GM21576 (cell line): ENCODE results near the gene RILP.

Experiments used
- ATAC-seq: cut with Tn5 transposase; IDR thresholded peaks from one replicate; pipeline ENCODE4 v1.9.1; 2021; ENCODE audit warnings: mild to moderate bottlenecking, moderate library complexity; ENCODE audit not compliant: unreplicated experiment

The RILP gene

DNA sequence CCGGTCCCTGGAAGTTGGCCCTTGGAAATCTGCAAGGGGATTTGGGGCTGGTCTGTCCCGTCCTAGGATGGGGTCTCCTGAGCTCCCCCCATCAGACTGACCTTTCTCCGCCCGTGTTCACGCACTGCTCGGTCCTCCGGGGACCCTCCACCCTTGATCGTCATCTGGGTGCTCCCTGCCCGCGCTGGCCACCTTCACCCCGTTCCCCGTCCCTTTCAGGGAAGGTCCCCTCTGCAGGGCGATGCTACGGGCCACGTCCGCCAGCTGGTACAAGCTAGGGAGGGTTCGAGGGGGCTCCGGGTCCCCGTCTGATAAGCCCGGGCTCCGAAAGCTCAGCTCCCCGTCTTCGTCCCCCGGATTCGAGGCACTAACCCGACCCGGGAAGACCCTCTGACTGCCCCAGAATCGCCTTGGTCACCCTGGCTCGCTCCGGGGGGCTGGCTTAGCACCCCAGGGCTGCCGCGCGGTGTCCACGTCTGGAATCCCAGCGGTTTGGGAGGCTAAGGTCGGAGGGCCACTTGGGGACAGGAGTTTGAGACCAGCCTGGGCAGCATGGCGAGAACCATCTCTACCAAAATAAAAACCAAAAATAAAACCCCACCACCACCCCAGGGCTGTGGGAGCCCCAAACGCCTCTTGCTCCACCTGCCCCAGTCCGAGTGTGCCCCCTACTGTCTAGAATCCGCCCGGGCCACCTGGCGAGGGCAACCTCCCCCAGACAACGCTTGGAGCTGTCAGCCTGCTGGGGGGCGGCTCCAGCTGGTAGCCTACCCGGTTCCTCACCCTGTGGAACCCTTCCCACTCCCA lies 20.0 kb downstream of the RILP start:
- no peak for ATAC-seq

DNA sequence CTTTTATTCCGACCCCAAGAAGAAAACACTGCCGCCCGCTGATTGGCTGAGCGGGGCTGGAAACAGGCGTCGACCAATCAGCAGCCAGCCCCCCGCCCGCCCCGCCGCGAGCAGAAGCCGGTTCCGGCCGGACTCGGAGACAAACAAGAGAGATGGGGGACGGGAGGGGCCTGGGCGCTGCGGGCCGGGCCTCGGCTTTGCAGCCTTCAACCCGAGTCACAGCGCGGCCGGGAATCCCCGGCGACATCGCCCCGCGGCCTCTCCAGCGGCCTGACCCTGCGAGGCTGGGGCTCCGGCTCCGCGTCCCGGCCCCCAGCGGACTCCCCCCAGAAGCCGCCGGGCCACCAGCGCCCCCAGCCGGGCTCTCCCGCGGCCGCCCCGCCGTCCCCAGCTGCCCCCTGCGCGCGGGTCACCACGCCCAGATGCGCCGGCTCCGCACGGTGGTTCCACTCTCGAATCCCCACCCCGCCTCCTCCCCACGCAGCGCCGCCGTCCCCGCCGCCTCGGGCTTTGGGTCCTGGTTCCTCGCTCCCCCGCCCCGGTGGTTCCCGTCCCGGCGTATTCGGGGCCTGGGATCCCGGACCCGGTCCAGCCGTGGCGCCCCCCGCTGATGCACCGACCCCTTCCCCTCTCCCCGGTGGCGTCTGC lies 20.7 kb downstream of the RILP start:
- ATAC-seq = peak; percentile 42

DNA sequence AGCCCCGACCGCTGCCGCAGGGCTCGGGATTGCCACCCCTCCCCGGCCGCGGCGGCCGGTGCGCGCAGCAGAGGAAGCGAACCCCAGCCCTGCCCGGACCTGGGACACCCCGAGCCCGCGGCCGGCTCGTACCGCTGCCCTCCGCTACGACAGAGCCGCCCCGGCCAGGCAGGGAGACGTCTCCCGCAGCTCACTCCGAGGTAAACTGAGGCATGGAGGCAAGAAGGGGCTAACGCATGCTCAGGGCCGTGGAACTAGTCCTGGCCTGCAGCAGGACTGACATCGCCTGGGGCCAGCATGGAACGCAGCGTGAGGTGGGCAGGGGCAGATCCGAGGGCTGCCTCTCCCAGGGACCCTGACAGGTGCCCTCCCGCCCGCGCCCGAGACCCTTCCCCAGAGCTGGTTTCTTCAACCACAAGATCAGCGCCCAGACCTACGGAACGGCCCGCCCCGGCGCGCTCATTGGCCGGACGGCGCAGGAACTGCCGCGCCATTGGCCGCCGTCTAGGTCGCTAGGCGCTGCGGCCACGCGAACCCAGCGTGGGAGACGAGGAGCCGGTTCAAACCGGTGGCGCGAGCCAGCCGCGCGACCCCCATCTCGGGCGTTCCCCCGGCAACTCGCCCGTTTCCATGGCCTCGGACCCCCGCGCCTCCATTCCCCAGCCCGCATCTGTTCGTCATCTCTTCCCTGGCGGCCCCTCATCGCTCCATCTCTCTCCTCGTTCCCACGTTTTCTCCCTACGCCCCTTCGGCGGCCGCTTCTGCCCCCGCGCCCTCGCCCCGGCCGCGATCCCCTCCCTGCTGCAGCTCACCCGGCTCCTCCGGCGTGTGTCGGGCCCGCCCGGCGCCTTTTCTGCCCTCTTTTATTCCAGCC lies 21.4 kb downstream of the RILP start, which contains the start of gene SLC43A2:
Gene SLC43A2 (minus strand): TSS at position 853 of the 874 bp plus-strand sequence. CDS start 960 bp downstream, outside the sequence.
- peak; percentile 50 for ATAC-seq

DNA sequence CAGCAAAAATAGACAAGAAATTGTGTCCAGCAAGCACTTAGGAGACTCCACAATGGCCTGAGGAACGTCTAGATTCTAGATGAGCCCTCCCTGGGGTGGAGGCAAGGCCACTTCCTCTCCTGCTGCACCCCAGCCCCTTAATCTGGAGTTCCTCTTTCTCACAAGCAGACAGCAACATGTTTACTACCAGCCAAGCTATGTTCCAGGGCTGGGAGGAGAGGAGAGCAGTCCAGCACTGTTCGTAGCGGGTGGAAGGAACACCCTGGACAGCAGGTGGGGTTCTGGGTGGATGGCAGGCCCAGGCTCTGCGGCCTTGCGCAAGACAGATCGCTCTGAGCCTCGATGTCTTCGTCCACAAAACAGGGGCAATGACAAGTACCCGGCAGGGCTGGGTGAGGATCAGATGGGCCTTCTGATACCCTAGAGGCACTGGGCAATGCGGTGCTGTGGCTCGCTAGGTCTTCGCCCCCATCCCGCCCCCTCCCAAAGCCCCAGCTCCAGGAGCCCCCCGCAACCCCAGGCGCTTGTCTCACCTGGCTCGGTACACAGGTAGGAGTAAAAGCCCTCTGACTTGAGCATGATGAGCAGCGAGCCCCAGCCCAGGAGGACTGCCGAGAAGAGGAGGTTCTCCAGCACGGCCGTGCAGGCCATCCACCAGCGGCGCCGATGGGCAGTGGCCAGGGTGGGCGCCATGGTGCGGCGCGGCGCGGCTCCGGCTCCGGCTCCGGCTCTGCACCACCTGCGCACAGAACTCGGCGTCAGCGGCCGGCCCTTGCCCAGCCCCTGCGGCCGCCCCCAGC lies 22.3 kb downstream of the RILP start:
- ATAC-seq = no peak

DNA sequence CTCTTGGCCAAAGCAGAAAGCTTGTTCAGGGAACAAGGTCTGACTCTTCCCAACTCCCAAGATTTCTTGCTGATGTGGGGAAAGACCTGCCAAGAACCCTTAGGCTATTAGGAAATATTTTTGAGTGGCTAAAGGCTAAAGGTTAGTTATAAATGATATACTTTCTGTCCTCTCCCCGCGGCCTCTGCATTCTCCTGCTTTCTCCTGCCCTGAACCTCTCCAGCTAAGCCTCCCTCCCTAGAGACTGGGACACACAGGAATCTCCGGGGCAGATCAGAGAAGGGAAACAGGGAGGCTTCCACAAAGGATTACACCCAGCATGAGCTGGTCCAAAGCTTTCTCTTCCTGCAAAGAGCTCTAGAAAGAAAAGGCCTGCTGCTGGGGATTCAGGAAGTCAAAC lies 23.3 kb downstream of the RILP start:
- no peak for ATAC-seq

DNA sequence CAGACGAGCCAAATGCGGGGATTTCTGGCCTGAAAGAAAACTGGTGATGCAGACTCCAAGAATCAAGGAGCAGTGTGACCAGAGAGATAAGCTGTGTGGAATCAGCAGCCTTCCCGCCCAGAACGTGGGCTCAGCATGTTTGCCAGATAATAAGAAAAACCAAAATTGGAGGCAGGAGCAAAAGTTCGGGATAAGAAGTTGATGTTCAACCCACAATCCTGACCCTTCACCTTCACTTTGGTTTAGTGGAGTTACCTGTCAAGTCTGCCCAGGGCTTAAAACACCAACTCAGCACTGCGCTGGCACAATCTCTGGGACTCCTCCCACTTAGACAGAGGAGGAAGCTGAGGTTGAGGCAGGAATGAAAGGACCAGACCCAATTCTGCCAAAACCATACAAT lies 24.1 kb downstream of the RILP start:
- no peak for ATAC-seq

DNA sequence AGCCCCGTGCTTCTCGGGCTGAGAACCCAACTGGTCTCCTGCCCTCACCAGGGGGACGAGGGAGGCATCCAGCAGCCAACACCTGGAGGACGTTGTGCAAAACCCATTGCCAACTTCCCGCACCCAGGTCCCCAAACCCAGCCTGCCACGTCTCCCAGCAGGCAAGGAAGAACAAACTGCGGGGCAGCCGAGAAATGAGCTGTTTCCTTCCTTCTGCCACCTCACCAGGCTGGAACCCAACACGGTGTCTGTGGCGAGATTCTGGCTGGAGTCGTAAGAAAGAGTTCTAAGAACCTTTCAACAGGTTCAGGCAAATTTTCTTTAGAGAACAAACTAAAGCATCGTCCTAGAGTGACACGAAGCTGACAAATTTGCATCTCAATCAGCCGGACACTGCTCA lies 24.6 kb downstream of the RILP start:
- no peak for ATAC-seq

DNA sequence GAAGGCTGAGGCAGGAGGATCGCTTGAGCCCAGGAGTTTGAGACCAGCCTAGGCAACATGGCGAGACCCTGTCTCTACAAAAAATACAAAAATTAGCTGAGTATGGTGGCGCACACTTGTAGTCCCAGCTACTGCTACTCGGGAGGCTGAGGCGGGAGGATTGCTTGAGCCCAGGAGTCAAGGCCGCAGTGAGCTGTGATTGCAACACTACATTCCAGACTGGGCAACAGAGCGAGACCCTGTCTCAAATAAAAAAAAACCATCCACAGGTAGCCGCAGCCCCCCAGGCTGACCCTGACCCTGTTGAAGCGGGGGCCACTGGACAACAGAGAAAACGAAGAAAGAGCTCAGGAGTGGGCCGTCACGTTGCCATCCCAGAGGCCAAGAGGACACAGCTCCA lies 25.0 kb downstream of the RILP start:
- no peak for ATAC-seq

DNA sequence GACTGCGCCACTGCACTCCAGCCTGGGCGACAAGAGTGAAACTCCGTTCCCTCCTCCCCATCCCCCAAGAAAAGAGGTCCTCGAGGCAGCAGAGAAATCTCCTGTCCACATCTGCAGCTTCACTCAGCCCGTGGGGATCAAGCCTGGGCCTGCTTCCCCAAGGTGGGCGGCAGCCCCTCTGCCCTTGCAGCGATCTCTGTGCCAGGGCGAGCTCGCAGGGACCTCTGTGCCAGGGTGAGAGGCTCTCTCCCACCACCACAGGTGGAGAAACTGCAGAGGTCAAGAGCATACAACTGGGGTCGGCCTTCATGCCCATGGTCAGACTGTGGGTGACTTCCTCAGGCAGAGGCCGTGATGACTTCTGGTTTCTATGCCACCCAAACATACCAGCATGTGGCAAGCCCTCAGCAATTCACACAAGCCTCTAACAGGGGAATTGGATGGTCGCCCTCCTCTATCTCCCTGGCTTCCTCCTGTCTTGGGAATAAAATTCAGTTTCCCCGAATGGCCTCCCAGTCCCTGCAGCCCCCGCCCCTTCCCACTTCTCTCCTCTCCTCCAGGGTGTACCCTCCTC lies 26.5 kb downstream of the RILP start:
- no peak for ATAC-seq

DNA sequence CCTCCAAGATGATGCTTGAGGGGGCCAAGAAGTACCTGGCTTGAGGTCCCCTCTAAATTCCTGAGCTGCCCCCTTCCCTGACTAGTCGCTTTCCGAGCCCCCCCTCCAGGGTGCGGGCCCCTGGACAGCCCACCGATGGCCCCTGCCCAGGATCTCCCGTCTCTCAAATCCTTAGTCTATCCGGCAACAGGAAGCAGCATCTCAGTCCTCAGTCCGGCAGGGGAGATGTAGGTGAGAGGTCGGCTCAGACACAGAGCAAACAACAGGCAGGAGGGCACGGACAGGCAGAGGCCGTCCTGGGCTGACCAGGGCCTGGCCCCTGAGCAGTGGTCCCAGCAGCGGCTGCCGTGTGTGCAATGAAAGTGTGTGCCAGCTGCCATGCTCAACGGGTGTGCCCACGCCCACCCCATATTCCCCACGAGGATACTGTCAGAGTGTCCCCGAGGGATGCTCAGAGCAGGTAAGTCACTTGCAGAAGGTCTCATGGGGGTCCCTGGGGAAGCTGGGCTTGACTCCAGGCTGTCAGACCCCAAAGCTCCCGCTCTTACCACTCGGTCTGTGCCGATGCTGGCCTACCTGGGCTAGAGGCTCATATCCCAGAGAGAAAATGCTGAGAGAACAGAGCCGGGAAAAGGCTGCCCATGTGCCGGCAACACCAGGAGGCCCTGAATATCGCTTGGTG lies 28.3 kb downstream of the RILP start:
- ATAC-seq = no peak

DNA sequence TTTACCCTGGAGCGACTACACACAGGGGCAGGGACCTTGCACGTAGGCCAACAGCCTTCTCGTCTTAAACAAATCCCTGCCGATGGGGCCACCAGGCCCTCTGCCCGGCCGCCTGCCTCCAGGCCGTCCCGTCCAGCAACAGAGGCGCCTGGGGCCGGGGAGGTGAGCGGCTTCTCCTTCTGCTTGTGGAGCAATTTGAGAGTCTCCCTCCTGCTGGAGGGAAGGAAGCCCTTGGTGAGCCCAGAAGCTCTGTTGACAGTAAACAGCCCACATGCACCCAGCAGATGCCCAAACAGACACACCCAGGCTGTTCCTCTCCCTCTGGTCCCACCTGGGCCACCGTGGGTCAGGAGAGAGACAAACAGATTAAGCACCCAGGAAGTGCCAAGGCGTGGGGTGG lies 29.2 kb downstream of the RILP start:
- ATAC-seq = no peak

DNA sequence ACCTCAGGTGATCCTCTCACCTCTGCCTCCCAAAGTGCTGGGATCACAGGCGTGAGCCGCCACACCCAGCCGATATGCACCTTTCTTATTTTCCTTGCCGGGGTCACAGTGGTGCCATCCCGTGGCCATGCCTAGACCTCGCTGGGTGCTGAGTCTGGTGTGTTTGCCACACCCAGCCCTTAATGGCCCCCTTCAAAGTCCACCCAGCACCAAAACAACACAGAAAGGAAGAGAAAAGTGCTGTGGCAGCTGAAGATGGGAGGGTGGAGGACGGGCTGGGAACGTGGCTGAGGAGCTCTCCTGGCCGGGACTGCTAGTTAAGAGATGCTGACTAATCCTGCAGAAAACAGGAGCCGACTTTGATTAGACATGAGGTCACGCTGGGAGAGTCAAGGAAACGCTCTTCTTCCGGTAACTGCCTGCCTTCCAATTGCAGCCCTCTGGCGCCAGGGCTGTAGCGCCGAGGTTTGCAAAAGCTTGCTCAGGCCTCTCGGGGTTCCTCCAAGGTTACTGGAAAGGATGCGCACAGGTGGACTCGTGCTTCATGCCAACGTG lies 32.0 kb downstream of the RILP start:
- ATAC-seq = no peak

DNA sequence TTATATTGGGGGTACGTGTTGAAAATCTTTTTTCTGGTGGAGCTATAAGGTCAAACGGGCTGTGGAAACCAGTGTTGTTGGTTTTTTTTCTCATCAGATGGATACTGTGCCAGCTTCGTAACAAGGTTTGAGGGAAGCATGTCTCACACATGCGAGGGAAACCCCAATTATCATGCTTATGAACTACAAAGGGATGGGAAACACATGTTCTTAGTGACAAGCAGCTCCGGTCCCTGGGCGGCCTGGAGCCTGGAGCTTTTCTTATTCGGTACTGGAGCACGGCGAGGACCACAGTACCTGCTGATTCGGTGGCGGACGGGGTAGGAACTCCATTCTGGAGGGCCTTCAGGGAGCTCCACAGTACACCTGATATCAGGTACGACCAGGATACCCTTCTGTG lies 33.6 kb downstream of the RILP start:
- ATAC-seq = no peak

DNA sequence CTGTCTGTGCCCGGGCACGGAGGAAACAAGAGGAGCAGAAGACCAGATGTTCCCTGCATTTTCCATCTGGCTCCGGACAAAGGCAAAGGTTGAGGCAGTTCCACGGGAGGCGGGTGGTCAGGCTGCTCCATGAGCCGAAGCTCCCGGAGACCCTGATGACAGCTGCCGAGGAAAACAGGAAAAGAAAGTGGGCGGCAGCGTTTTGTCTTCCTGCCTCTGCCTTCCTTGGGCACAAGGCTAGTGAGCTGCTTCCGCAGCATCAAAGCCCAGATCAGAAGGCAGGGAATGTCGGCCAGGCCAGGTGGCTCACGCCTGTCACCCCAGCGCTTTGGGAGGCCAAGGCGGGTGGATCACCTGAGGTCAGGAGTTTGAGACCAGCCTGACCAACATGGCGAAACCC lies 37.3 kb downstream of the RILP start:
- no peak for ATAC-seq

DNA sequence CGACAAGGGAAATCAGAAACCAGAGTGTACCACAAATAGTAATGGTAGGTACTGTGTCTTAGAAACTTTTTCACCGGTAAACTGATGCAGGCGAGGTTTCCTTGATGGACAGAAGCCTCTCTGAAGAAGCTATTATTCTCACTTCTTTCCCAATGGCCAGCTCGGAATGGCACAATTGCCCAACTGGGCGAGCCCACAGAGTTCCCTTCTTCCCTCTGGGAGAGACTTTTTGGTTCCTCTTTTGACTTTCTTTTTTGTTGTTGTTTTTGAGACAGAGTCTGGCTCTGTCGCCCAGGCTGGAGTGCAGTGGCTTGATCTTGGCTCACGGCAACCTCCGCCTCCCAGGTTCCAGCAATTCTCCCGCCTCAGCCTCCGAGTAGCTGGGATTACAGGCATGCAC lies 38.0 kb downstream of the RILP start:
- no peak for ATAC-seq

DNA sequence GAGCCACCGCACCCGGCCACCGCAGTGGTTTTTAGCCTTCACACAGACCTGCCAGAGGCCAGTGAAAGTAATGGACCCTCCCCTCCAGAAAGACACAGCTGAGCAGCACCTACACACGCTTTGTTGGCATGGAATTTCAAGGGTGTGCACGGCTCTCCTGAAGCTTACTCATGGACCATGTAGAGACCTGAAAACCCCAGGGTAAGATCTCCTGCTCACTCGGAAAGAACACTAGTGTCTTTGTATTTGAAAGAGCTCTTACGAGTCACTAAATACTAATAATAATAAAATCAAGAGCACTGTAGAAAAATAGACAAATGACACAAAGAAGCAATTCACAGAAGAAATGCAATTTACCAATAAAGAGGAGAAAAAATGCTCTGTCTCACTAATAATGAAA lies 41.0 kb downstream of the RILP start:
- no peak for ATAC-seq

DNA sequence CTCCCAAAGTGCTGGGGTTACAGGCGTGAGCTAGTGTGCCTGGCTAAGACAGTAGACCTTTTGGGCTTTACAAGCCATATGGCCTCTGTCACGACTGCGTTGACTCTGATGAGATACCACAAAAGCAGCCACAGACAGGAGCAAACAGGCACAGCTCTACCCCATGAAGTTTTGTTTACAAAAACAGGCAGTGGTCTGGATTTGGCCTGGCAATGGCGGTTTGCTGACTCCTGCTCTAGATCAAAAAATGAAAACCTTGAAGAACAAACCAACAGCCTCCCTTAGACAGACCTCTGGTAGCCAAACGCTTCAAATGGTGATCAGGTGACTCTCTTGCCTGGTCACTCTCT lies 41.7 kb downstream of the RILP start:
- no peak for ATAC-seq

DNA sequence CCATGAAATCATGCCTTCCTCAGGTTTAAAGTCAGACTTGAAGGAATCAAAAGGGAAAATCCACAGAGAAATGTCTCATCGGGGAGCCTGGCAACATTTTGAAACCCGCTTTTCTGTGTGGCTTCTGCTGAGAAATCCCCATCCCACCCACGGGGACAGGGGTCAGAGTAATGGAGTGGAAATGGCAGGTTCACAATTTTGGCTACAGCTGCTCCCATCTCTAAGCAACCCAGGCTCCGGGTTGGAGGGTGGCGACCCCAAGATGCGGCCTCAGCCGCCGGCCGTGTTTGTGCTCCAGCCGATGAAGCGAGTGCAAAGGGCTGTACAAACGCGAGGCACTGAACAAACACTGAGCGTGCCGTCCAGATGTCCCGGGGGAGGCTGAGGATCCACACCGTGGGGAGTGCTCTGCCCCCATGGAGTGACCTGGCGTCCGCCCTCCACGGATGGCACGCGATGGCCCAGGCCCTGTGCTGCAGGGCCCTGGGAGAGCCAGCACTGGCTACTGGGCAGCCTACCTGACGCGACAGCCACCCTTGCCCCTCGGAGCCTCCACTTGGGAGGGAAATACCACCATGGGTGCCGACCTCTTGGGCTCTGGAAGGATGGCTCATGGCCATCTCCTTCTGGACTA lies 43.2 kb downstream of the RILP start:
- ATAC-seq = no peak

DNA sequence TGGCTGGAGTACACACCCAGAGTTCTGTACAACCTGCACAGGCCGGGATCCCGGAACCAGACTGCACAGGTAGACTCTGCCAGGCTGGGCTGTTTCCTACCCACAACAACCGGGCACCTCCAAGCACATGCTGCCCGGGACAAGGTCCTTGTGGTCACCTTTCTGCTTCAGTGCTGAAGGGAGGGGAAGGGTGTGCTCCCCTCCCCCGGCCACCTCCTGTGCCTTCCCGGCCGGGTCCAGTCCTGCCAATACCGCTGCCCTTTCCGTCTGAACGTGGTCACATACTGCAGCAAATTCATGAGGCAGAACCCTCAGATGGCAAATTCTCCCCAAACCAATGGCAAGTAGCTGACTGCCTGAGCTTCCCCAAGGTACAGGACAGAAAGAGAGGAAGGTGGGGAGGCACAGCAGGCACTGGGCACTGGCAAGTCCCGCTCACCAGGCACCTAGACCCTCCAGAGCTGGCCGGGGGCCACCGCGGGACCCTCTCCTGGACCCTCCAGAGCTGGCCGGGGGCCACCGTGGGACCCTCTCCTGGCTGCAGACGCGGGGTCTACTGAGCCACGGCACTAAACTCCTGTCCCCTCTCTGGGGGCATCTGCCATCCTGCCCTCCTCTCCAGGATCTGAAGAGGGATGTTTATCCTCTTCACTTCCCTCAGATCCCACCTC lies 43.9 kb downstream of the RILP start:
- no peak for ATAC-seq
